Skeletal muscle tissue (tissue), 4 donors: ENCODE measurements around the gene TCF12. TPM values are rescaled to one million over a fixed set of nuclear protein-coding genes. Genes with fewer than 3 reads are reported as not detected.
"Not testable (repeated sequence)": the region's sequence is repeated elsewhere in the genome, so short reads cannot be mapped to it uniquely, and the experiment has no call there.

Experiments
- H3K27ac ChIP-seq: one replicate; pipeline ENCODE4 v1.7.0; 2013; ENCODE audit warnings: mild to moderate bottlenecking, low read depth, low read length, inconsistent platforms
- H3K27me3 ChIP-seq, 3 donors: one replicate each; pipeline ENCODE4 v1.7.0; 2013; ENCODE audit warnings: low read length in 3 of 3; ENCODE audit not compliant: control insufficient read depth in 3 of 3, insufficient read depth in 3 of 3
- H3K36me3 ChIP-seq, 3 donors: one replicate each; pipeline ENCODE4 v1.7.0; 2013; ENCODE audit warnings: low read length in 3 of 3; ENCODE audit not compliant: control insufficient read depth in 3 of 3, insufficient read depth in 3 of 3
- H3K4me1 ChIP-seq, 3 donors: one replicate each; pipeline ENCODE4 v1.7.0; 2013; ENCODE audit warnings: low read length in 3 of 3, mild to moderate bottlenecking in 3 of 3; ENCODE audit not compliant: control insufficient read depth in 3 of 3, insufficient read depth in 3 of 3
- H3K4me3 ChIP-seq, 3 donors: one replicate each; pipeline ENCODE4 v1.7.0; 2013; ENCODE audit warnings: low read length in 3 of 3
- H3K9ac ChIP-seq, 3 donors: one replicate each; pipeline ENCODE4 v1.7.0; 2013; ENCODE audit warnings: low read length in 3 of 3, mild to moderate bottlenecking in 3 of 3, moderate library complexity in 2 of 3, low read depth in 1 of 3
- H3K9me3 ChIP-seq, 3 donors: one replicate each; pipeline ENCODE4 v1.7.0; 2013; ENCODE audit warnings: low read length in 3 of 3; ENCODE audit not compliant: control insufficient read depth in 3 of 3
- total RNA-seq: library from RNA; depleted of rRNA; stranded (reverse); fragments of >200 nt; gene quantifications from one replicate; pipeline ENCODE4 v1.2.3, GENCODE V29; 2014
- donor health status: Osteomylitis.

TCF12 gene
- total RNA-seq, 1 donor from 2014 or later, result 136 TPM

- H3K9me3 ChIP-seq, result no peaks in the 10 kb centered on the region
- no peak overlapping the region for H3K9ac ChIP-seq
- peaks cover 12 to 16% (median 12%) of the 10 kb centered on the region in 3 donors for H3K4me1 ChIP-seq
- H3K4me3 ChIP-seq, result no peak overlapping the region
- no peaks in the 10 kb centered on the region for H3K27me3 ChIP-seq
- no peaks in the 10 kb centered on the region for H3K36me3 ChIP-seq
- H3K27ac ChIP-seq, result no peak overlapping the region
Measured at GRCh38 chr15:57158997-57159668, 240.7 kb downstream of the TCF12 start.

GRCh38 chr15:57159767-57160166 is 241.3 kb downstream of the TCF12 start:
- no peak overlapping the region for H3K9ac ChIP-seq
- H3K4me3 ChIP-seq, result no peak overlapping the region
- H3K36me3 ChIP-seq, result no peaks in the 10 kb centered on the region
- no peak overlapping the region for H3K27ac ChIP-seq
- H3K27me3 ChIP-seq, result no peaks in the 10 kb centered on the region
- peaks cover 12 to 16% (median 12%) of the 10 kb centered on the region in 3 donors for H3K4me1 ChIP-seq
- H3K9me3 ChIP-seq, result no peaks in the 10 kb centered on the region

- H3K9me3 ChIP-seq, result no peaks in the 10 kb centered on the region
- H3K9ac ChIP-seq, result no peak overlapping the region
- no peak overlapping the region for H3K4me3 ChIP-seq
- H3K27ac ChIP-seq, result no peak overlapping the region
- peaks cover 5 to 16% (median 6%) of the 10 kb centered on the region in 3 donors for H3K4me1 ChIP-seq
- H3K36me3 ChIP-seq, result no peaks in the 10 kb centered on the region
- H3K27me3 ChIP-seq, result no peaks in the 10 kb centered on the region
Measured at GRCh38 chr15:57160823-57161560, 242.5 kb downstream of the TCF12 start.

GRCh38 chr15:57164251-57164650 is 245.8 kb downstream of the TCF12 start:
- H3K4me1 ChIP-seq, H3K27me3 ChIP-seq, H3K9me3 ChIP-seq, H3K27ac ChIP-seq, H3K9ac ChIP-seq, H3K4me3 ChIP-seq, H3K36me3 ChIP-seq: not testable (repeated sequence)

- Histone ChIP-seq H3K27me3 (no peaks in the 10 kb centered on the region), H3K9ac (no peak overlapping the region), H3K4me1 (no peaks in the 10 kb centered on the region), H3K4me3 (no peak overlapping the region), H3K27ac (no peak overlapping the region), H3K9me3 (no peaks in the 10 kb centered on the region), H3K36me3 (peaks cover 0 to 5% (median 3%) of the 10 kb centered on the region in 3 donors)
Measured at GRCh38 chr15:57165992-57166391, 247.5 kb downstream of the TCF12 start.

- Histone ChIP-seq H3K36me3 (peaks cover 0 to 5% (median 3%) of the 10 kb centered on the region in 3 donors), H3K9me3 (no peaks in the 10 kb centered on the region), H3K27ac (no peak overlapping the region)
Measured at GRCh38 chr15:57167821-57168395, 249.5 kb downstream of the TCF12 start.

GRCh38 chr15:57169643-57170042 is 251.2 kb downstream of the TCF12 start:
- Histone ChIP-seq H3K36me3 (peaks cover 0 to 5% (median 3%) of the 10 kb centered on the region in 3 donors), H3K9ac (no peak overlapping the region), H3K4me1 (no peaks in the 10 kb centered on the region), H3K27ac (no peak overlapping the region), H3K27me3 (no peaks in the 10 kb centered on the region), H3K9me3 (no peaks in the 10 kb centered on the region), H3K4me3 (no peak overlapping the region)

More at GRCh38 chr15:57167821-57168395, 249.5 kb downstream of the TCF12 start:
- H3K27me3 ChIP-seq, result no peaks in the 10 kb centered on the region
- H3K4me3 ChIP-seq, result no peak overlapping the region
- H3K9ac ChIP-seq, result no peak overlapping the region
- H3K4me1 ChIP-seq, result no peaks in the 10 kb centered on the region

GRCh38 chr15:57171426-57171825 is 253.0 kb downstream of the TCF12 start:
- Histone ChIP-seq H3K36me3 (peaks cover 0 to 5% (median 3%) of the 10 kb centered on the region in 3 donors), H3K4me3 (no peak overlapping the region), H3K27me3 (no peaks in the 10 kb centered on the region), H3K9me3 (no peaks in the 10 kb centered on the region), H3K27ac (no peak overlapping the region), H3K9ac (no peak overlapping the region), H3K4me1 (no peaks in the 10 kb centered on the region)

GRCh38 chr15:57172925-57173324 is 254.5 kb downstream of the TCF12 start:
- H3K27me3 ChIP-seq, result no peaks in the 10 kb centered on the region
- no peak overlapping the region for H3K9ac ChIP-seq
- no peaks in the 10 kb centered on the region for H3K4me1 ChIP-seq

GRCh38 chr15:57183041-57183440 is 264.6 kb downstream of the TCF12 start:
- Histone ChIP-seq H3K36me3 (no peaks in the 10 kb centered on the region), H3K27me3 (no peaks in the 10 kb centered on the region), H3K27ac (no peak overlapping the region), H3K9me3 (no peaks in the 10 kb centered on the region), H3K4me3 (no peak overlapping the region), H3K9ac (no peak overlapping the region), H3K4me1 (no peaks in the 10 kb centered on the region)

More at GRCh38 chr15:57172925-57173324, 254.5 kb downstream of the TCF12 start:
- Histone ChIP-seq H3K27ac (no peak overlapping the region), H3K4me3 (no peak overlapping the region), H3K36me3 (no peaks in the 10 kb centered on the region), H3K9me3 (no peaks in the 10 kb centered on the region)
